ENCODE measurements around the gene YIPF1.

YIPF1 gene

DNA sequence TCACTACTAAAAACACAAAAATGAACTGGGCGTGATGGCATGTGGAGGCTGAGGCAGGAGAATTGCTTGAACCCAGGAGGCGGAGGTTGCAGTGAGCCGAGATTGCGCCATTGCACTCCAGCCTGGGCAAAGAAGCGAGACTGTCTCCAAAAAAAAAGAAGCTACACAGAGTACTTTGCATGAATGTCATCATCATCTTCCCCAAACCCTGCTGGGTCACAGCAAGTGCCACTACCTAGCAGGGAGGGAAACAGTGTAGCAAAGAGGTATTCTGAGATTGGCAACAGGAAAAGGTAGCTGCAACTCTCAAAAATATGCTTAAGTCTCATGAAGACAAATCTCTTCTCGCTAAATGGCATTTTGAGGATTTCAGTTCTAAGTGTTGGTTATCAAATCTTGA lies 64.3 kb downstream of the YIPF1 start:
- Histone ChIP-seq H3K4me3 (replicated peaks; ENCODE audit: insufficient read depth, low read length) (no peak overlapping the region), H3K27me3 (ENCODE audit: insufficient read depth, poor library complexity, severe bottlenecking) (no peaks in the 10 kb centered on the region), H3K27ac (replicated peaks) (no peak overlapping the region)
- peak in 1 of 2 experiments; percentile 7 for DNase-seq (ENCODE audit: low read depth in 1 of 2, low spot score in 1 of 2)
- TF ChIP-seq, protein P1, sequence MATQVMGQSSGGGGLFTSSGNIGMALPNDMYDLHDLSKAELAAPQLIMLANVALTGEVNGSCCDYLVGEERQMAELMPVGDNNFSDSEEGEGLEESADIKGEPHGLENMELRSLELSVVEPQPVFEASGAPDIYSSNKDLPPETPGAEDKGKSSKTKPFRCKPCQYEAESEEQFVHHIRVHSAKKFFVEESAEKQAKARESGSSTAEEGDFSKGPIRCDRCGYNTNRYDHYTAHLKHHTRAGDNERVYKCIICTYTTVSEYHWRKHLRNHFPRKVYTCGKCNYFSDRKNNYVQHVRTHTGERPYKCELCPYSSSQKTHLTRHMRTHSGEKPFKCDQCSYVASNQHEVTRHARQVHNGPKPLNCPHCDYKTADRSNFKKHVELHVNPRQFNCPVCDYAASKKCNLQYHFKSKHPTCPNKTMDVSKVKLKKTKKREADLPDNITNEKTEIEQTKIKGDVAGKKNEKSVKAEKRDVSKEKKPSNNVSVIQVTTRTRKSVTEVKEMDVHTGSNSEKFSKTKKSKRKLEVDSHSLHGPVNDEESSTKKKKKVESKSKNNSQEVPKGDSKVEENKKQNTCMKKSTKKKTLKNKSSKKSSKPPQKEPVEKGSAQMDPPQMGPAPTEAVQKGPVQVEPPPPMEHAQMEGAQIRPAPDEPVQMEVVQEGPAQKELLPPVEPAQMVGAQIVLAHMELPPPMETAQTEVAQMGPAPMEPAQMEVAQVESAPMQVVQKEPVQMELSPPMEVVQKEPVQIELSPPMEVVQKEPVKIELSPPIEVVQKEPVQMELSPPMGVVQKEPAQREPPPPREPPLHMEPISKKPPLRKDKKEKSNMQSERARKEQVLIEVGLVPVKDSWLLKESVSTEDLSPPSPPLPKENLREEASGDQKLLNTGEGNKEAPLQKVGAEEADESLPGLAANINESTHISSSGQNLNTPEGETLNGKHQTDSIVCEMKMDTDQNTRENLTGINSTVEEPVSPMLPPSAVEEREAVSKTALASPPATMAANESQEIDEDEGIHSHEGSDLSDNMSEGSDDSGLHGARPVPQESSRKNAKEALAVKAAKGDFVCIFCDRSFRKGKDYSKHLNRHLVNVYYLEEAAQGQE (IDR thresholded peaks at IDR 0.05; ENCODE audit: insufficient replicate concordance, low read depth): no peak
- no peak for TF ChIP-seq GABPA (IDR thresholded peaks at IDR 0.05; ENCODE audit: low read depth)

DNA sequence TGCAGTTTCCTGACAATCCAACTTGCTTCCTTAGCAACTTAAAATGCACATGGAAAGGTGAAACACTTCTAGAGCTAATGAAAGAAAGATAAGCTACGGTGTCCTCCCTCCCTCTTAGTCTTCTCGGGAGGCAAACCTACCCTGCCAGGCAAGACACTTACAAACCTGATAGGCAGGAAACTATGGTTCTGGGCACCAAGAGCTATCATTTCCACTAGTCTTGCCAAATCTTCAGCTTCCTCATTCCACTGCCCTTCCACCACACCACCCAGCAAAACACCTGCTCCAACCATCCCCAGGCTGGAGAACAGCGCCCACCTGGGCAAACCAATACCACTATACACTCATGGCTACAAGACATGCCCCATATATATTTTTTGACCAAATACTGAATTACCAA lies 66.7 kb downstream of the YIPF1 start:
- TF ChIP-seq, protein P2, sequence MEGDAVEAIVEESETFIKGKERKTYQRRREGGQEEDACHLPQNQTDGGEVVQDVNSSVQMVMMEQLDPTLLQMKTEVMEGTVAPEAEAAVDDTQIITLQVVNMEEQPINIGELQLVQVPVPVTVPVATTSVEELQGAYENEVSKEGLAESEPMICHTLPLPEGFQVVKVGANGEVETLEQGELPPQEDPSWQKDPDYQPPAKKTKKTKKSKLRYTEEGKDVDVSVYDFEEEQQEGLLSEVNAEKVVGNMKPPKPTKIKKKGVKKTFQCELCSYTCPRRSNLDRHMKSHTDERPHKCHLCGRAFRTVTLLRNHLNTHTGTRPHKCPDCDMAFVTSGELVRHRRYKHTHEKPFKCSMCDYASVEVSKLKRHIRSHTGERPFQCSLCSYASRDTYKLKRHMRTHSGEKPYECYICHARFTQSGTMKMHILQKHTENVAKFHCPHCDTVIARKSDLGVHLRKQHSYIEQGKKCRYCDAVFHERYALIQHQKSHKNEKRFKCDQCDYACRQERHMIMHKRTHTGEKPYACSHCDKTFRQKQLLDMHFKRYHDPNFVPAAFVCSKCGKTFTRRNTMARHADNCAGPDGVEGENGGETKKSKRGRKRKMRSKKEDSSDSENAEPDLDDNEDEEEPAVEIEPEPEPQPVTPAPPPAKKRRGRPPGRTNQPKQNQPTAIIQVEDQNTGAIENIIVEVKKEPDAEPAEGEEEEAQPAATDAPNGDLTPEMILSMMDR (IDR thresholded peaks at IDR 0.05; ENCODE audit: insufficient read depth, low read length): no peak
- TF ChIP-seq GABPA (IDR thresholded peaks at IDR 0.05; ENCODE audit: low read depth): no peak
- TF ChIP-seq SPI1 (IDR thresholded peaks at IDR 0.05; ENCODE audit: borderline replicate concordance, low read depth): peak; percentile 52; the same call in 1 of the 2 replicates
- 0 out of 2 replicates have a peak, but pooled peaks have one; percentile 26 for TF ChIP-seq POLR2AphosphoS5 (IDR thresholded peaks at IDR 0.05; ENCODE audit: low read depth)
- TF ChIP-seq, protein P1 (IDR thresholded peaks at IDR 0.05; ENCODE audit: insufficient replicate concordance, low read depth): no peak
- no peaks in the 10 kb centered on the region for H3K27me3 ChIP-seq (ENCODE audit: insufficient read depth, poor library complexity, severe bottlenecking)
- no peak overlapping the region; the same call in 1 of the 2 replicates for H3K27ac ChIP-seq (replicated peaks)
- peak in 1 of 2 experiments; percentile 62 for DNase-seq (ENCODE audit: low read depth in 1 of 2, low spot score in 1 of 2)
- H3K4me3 ChIP-seq (replicated peaks; ENCODE audit: insufficient read depth, low read length): no peak overlapping the region

DNA sequence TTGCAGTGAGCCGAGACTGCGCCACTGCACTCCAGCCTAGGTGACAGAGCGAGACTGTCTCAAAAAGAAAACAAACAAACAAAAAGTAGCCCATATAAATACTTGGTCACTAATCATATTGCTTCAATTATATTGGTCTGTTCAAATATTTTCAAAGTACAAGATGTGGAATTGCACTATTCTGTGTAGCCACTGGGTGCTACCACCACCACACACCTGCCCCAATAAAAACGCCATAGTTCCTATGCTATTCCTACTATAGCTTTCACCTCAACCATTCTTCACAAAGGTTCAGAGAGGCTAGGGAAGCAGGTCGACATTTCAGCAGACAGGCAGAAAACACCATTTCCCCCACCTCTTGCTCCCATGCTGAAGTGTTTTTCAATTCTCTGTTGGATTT lies 68.2 kb downstream of the YIPF1 start:
- DNase-seq (ENCODE audit: low read depth in 1 of 2, low spot score in 1 of 2): no peak
- TF ChIP-seq GABPA (IDR thresholded peaks at IDR 0.05; ENCODE audit: low read depth) (no peak), POLR2AphosphoS5 (IDR thresholded peaks at IDR 0.05; ENCODE audit: low read depth) (no peak), SPI1 (IDR thresholded peaks at IDR 0.05; ENCODE audit: borderline replicate concordance, low read depth) (no peak)
- TF ChIP-seq, protein P1 (IDR thresholded peaks at IDR 0.05; ENCODE audit: insufficient replicate concordance, low read depth): no peak
- TF ChIP-seq, protein P2 (IDR thresholded peaks at IDR 0.05; ENCODE audit: insufficient read depth, low read length): no peak
- H3K4me3 ChIP-seq (replicated peaks; ENCODE audit: insufficient read depth, low read length): no peak overlapping the region
- no peaks in the 10 kb centered on the region for H3K27me3 ChIP-seq (ENCODE audit: insufficient read depth, poor library complexity, severe bottlenecking)
- H3K27ac ChIP-seq (replicated peaks): no peak overlapping the region

Measured in HL-60 (cell line).